GM04503 (cell line): ENCODE measurements around the gene COQ8A.
"Not testable (repeated sequence)": the region's sequence is repeated elsewhere in the genome, so short reads cannot be mapped to it uniquely, and the experiment has no call there.

ENCODE experiments used
- DNase-seq: peaks from one replicate; pipeline ENCODE4 v3.0.0-alpha.2; 2012; ENCODE audit warnings: low read depth

COQ8A gene

GRCh38 chr1:226985239-226985838, 45.2 kb downstream of the COQ8A start:
- DNase-seq, result no peak

GRCh38 chr1:226985839-226986463, 45.9 kb downstream of the COQ8A start:
- no peak for DNase-seq

GRCh38 chr1:226986496-226987178, 46.5 kb downstream of the COQ8A start:
- no peak for DNase-seq

GRCh38 chr1:226987179-226987536, 47.1 kb downstream of the COQ8A start:
- DNase-seq, result no peak

- DNase-seq, result no peak
Observed at GRCh38 chr1:226987623-226988333, 47.7 kb downstream of the COQ8A start.

- DNase-seq, result no peak
Observed at GRCh38 chr1:226988334-226988666, 48.2 kb downstream of the COQ8A start.

GRCh38 chr1:226989085-226989920, 49.2 kb downstream of the COQ8A start:
- DNase-seq, result no peak

GRCh38 chr1:226990133-226990716, 50.1 kb downstream of the COQ8A start:
- DNase-seq, result no peak

GRCh38 chr1:226991920-226992319, 51.8 kb downstream of the COQ8A start:
- DNase-seq, result no peak

GRCh38 chr1:226993814-226994585, 53.9 kb downstream of the COQ8A start:
- DNase-seq, result no peak

- no peak for DNase-seq
Observed at GRCh38 chr1:226994586-226995364, 54.7 kb downstream of the COQ8A start.

GRCh38 chr1:226995365-226996332, 55.6 kb downstream of the COQ8A start:
- DNase-seq, result no peak

- not testable (repeated sequence) for DNase-seq
Observed at GRCh38 chr1:226999579-226999978, 59.5 kb downstream of the COQ8A start.

- no peak for DNase-seq
Observed at GRCh38 chr1:227002531-227003049, 62.5 kb downstream of the COQ8A start.

- DNase-seq, result no peak
Observed at GRCh38 chr1:227003165-227003564, 63.1 kb downstream of the COQ8A start.

- no peak for DNase-seq
Observed at GRCh38 chr1:227004796-227005195, 64.7 kb downstream of the COQ8A start.

GRCh38 chr1:227006226-227006796, 66.2 kb downstream of the COQ8A start:
- no peak for DNase-seq

GRCh38 chr1:227009937-227010336, 69.8 kb downstream of the COQ8A start:
- DNase-seq, result no peak
